DOHH2 (cell line): ENCODE results near the gene ARHGEF7.

ENCODE experiments used
- H3F3A ChIP-seq: fragments of 200-600 bp; sonication (generic), shearing (Covaris generic); 2 replicates; pipeline ENCODE4 v1.6.0; 2016; ENCODE audit warnings: antibody characterized with exemption, mild to moderate bottlenecking; ENCODE audit not compliant: control insufficient read depth, insufficient read depth
- H3K27ac ChIP-seq: fragments of 200-600 bp; sonication (generic); 2 replicates; pipeline ENCODE4 v1.5.1; 2014; ENCODE audit warnings: low read depth, mild to moderate bottlenecking, low read length, moderate library complexity
- H3K27me3 ChIP-seq: fragments of 200-600 bp; sonication (generic); 2 replicates; pipeline ENCODE4 v1.6.1; 2014; ENCODE audit warnings: mild to moderate bottlenecking, low read length, mixed read lengths; ENCODE audit not compliant: control insufficient read depth
- H3K36me3 ChIP-seq: fragments of 200-600 bp; sonication (generic); 2 replicates; pipeline ENCODE4 v1.6.1; 2014; ENCODE audit warnings: mild to moderate bottlenecking, low read length, moderate library complexity, mixed read lengths; ENCODE audit not compliant: control insufficient read depth
- H3K4me1 ChIP-seq: fragments of 200-600 bp; sonication (generic); 2 replicates; pipeline ENCODE4 v1.6.1; 2014; ENCODE audit warnings: mild to moderate bottlenecking, low read length, mixed read lengths; ENCODE audit not compliant: control insufficient read depth
- H3K4me2 ChIP-seq: fragments of 200-600 bp; sonication (generic); 2 replicates; pipeline ENCODE4 v1.6.0; 2014; ENCODE audit warnings: mild to moderate bottlenecking, low read length, moderate library complexity
- H3K4me3 ChIP-seq: fragments of 200-600 bp; sonication (generic); 2 replicates; pipeline ENCODE4 v1.5.1; 2014; ENCODE audit warnings: mild to moderate bottlenecking, low read length, mixed read lengths
- H3K79me2 ChIP-seq: fragments of 200-600 bp; sonication (generic); 2 replicates; pipeline ENCODE4 v1.6.1; 2014; ENCODE audit warnings: mild to moderate bottlenecking, low read length, mixed read lengths; ENCODE audit not compliant: control insufficient read depth
- H3K9me2 ChIP-seq: fragments of 200-600 bp; sonication (generic); replicated peaks from 2 replicates; pipeline ENCODE4 v1.6.1; 2014; ENCODE audit warnings: mild to moderate bottlenecking, low read length, mixed read lengths; ENCODE audit not compliant: control insufficient read depth
- H3K9me3 ChIP-seq: fragments of 200-600 bp; sonication (generic); 2 replicates; pipeline ENCODE4 v1.6.1; 2014; ENCODE audit warnings: antibody characterized with exemption, low read length, mixed read lengths; ENCODE audit not compliant: control insufficient read depth, insufficient read depth
- H4K20me1 ChIP-seq: fragments of 200-600 bp; sonication (generic); 2 replicates; pipeline ENCODE4 v1.6.0; 2014; ENCODE audit warnings: low read depth, mild to moderate bottlenecking, antibody characterized with exemption, low read length, moderate library complexity; ENCODE audit not compliant: control insufficient read depth, insufficient read depth
- EZH2phosphoT487 ChIP-seq: fragments of 200-600 bp; sonication (generic); IDR thresholded peaks from 2 replicates; pipeline ENCODE4 v1.6.1; 2017; ENCODE audit warnings: borderline replicate concordance, mild to moderate bottlenecking, antibody characterized with exemption, low read length, moderate library complexity, mixed read lengths
- TF ChIP-seq, protein P1 (sequence below): fragments of 200-600 bp; sonication (generic); IDR thresholded peaks from one replicate; pipeline ENCODE4 v1.5.1; 2014; ENCODE audit warnings: antibody characterized with exemption, mild to moderate bottlenecking, low read depth, low read length; ENCODE audit not compliant: poor library complexity, severe bottlenecking

The ARHGEF7 gene

DNA sequence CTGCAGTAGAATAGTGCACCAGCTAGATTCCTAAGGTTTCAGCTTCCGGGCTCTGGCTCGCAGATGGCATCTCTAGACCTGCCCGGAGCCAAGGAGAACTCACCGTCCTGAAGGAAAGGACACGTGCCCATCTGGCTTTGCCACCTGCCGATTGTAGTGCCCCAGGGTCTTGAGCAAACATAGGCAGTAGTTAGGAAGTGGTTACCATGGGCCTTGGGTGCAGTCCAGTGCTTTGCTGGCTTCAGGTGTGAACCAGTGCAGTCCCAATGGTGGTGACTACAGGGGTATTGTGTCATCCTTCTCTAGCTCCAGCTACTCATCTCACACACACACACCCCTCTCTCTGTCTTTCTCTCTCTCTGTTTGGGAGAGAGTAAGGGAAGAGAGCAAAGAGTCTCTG, 143.9 kb downstream of the ARHGEF7 start:
- Histone ChIP-seq H4K20me1 (peaks cover 4% of the 10 kb centered on the region), H3K9me3 (no peaks in the 10 kb centered on the region), H3K4me2 (no peak overlapping the region), H3K27ac (no peak overlapping the region), H3K27me3 (no peaks in the 10 kb centered on the region), H3K4me1 (no peaks in the 10 kb centered on the region), H3F3A (no peaks in the 10 kb centered on the region), H3K9me2 (no peaks in the 10 kb centered on the region), H3K4me3 (no peak overlapping the region), H3K36me3 (peaks cover 89% of the 10 kb centered on the region), H3K79me2 (peaks cover 35% of the 10 kb centered on the region)
- TF ChIP-seq, protein P1, sequence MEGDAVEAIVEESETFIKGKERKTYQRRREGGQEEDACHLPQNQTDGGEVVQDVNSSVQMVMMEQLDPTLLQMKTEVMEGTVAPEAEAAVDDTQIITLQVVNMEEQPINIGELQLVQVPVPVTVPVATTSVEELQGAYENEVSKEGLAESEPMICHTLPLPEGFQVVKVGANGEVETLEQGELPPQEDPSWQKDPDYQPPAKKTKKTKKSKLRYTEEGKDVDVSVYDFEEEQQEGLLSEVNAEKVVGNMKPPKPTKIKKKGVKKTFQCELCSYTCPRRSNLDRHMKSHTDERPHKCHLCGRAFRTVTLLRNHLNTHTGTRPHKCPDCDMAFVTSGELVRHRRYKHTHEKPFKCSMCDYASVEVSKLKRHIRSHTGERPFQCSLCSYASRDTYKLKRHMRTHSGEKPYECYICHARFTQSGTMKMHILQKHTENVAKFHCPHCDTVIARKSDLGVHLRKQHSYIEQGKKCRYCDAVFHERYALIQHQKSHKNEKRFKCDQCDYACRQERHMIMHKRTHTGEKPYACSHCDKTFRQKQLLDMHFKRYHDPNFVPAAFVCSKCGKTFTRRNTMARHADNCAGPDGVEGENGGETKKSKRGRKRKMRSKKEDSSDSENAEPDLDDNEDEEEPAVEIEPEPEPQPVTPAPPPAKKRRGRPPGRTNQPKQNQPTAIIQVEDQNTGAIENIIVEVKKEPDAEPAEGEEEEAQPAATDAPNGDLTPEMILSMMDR: no peak
- no peak for TF ChIP-seq EZH2phosphoT487

DNA sequence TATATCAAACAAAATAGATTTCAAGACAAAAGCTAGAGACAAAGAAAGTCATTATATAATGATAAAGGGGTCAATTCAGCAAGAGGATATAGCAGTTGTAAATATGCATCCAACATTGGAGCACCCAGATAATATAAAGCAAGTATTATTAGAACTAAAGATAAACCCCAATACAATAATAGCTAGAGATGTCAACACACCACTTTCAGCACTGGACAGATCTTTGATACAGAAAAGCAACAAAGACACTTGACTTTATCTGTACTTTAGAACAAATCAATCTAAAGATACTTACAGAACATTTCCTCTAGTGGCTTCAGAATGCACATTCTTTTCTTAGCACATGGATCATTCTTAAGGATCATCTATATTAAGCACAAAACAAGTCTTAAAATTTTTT, 146.2 kb downstream of the ARHGEF7 start:
- Histone ChIP-seq H3K36me3 (peaks cover 93% of the 10 kb centered on the region), H3K4me2 (no peak overlapping the region), H3K9me2 (no peaks in the 10 kb centered on the region)

DNA sequence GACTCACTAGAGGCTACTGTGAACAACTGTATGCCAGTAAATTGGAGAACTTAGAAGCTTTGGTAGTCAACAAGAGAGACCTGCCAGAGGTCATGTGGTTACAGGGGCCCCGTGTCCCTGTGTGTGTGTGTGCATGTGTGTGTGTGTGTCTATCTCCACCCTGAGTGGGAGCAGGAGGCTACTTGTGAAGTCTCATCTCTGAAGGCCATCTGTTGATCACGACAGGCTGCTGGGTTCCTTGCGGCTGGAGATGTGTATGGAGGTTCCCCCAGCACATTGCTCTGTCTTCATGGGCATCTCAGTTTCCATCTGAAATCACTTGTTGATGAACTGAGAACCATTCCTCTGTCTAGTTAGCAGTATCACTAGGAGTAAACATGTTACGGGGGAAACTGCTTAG, 147.2 kb downstream of the ARHGEF7 start:
- Histone ChIP-seq H3K9me2 (no peaks in the 10 kb centered on the region), H3K79me2 (peaks cover 48% of the 10 kb centered on the region), H3K9me3 (no peaks in the 10 kb centered on the region), H3K27me3 (no peaks in the 10 kb centered on the region), H3K4me1 (no peaks in the 10 kb centered on the region), H3K36me3 (peaks cover 93% of the 10 kb centered on the region), H3K4me2 (no peak overlapping the region), H4K20me1 (peaks cover 8% of the 10 kb centered on the region), H3F3A (no peaks in the 10 kb centered on the region), H3K27ac (no peak overlapping the region), H3K4me3 (no peak overlapping the region)
- TF ChIP-seq, protein P1: no peak
- no peak for TF ChIP-seq EZH2phosphoT487

More for the DNA sequence above, 146.2 kb downstream of the ARHGEF7 start:
- no peaks in the 10 kb centered on the region for H3K4me1 ChIP-seq
- H3K27me3 ChIP-seq: no peaks in the 10 kb centered on the region
- no peak for TF ChIP-seq EZH2phosphoT487
- TF ChIP-seq, protein P1: no peak
- H3F3A ChIP-seq: no peaks in the 10 kb centered on the region
- H3K4me3 ChIP-seq: no peak overlapping the region
- no peaks in the 10 kb centered on the region for H3K9me3 ChIP-seq
- no peak overlapping the region for H3K27ac ChIP-seq
- peaks cover 8% of the 10 kb centered on the region for H4K20me1 ChIP-seq
- H3K79me2 ChIP-seq: peaks cover 44% of the 10 kb centered on the region
